ENCODE results near the gene SUPT5H.
A peak's percentile ranks its signal among the peaks of the same experiment; 100 is the strongest.

SUPT5H gene

DNA sequence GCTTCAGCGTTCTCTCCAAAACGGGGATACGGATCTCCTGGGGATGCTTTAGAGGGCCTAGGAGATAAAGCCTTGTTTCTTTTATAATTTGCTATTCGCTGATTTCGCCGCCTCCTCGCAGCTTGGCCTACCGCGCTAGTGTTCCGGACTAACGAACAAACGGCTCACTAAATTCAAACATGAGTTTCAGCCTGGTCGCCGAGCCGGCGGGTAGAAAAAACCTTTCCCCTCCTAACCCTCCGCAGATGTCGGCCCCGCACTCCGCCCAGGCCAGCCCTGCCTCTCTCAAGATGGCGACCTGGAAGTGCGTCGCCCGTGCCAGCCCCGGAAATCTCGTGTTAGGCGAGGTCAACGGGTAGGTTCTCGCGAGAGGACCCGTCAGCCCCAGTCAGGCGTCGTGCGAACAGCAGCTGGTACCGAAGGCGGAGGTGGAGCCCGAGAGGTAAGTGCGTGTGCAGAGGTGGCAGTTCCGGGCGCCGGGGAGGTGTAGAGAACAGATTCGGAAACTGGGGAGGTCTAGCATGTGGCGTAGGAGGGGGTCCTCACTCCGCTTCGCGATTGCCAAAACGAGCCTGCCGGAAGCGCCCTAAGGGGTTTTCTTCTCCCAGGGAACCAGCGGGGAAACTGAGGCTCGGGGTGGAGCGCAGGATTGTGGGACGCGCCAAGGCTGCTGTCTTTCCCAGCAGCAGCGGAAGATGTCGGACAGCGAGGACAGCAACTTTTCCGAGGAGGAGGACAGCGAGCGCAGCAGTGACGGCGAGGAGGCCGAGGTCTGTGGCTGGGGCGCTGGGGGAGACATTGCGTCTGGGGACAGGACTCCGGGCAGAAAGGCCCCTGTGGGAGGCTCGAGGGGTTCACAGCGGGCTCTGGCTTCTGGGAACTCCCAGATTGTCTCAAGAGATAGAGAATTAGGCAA lies at the start of gene SUPT5H:
TSS of gene SUPT5H (plus strand) at position 387 of the 916 bp plus-strand sequence. CDS start at position 696, 309 bp downstream.
- peak; percentile 95 for DNase-seq

GRCh38 chr19:39397360-39398296 lies 47.8 kb upstream of the SUPT5H start:
- peak; percentile 94 to 96 for DNase-seq

DNA sequence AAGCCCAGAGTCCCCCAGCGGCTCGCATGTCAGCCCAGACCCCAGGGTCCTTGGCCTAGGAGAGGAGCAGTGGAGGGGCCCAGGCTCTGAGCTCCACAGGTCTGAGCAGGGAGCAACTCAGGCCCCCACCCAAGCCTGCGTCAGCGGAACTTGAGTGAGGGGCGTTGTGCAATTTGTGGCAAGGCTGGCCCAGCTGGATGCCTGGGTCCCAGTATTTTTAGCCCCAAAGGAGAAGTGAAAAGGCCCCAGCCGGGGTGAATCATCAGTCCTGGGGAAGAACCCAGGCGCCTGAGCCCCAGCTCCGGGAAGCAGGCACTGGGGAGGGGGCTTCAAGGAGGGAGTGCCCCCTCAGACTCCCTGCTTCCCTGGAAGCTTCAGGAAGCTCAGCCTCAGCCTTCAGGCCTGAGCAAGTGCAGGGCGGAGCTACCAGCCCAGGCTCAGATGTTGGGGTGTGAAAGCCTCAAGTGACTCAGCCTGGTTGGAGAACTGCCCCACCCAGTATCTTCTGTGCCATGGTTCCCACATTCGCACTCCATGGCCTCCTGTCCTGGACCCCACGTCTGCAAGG lies 47.0 kb upstream of the SUPT5H start:
- DNase-seq = peak; percentile 63 to 86

- no peak for DNase-seq
These were observed 45.7 kb upstream of the SUPT5H start for GRCh38 chr19:39399668-39400050.

DNA sequence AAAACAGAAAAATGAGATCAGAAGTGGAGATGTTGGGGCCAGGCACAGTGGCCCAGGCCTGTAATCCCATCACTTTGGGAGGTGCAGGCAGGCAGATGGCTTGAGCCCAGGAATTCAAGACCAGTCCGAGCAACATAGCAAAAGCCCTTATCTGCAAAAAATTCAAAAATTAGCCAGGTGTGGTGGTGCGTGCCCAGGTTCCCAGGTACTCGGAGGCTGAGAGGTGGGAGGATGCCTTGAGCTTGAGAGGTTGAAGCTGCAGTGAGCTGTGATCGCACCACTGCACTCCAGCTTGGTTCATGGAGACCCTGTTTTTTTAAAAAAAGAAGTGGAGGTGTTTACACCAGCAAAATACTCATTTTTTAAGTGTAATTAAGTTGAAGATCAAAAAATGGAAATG lies 45.3 kb upstream of the SUPT5H start:
- DNase-seq = no peak

GRCh38 chr19:39401070-39401548 lies 44.3 kb upstream of the SUPT5H start:
- DNase-seq = no peak

DNA sequence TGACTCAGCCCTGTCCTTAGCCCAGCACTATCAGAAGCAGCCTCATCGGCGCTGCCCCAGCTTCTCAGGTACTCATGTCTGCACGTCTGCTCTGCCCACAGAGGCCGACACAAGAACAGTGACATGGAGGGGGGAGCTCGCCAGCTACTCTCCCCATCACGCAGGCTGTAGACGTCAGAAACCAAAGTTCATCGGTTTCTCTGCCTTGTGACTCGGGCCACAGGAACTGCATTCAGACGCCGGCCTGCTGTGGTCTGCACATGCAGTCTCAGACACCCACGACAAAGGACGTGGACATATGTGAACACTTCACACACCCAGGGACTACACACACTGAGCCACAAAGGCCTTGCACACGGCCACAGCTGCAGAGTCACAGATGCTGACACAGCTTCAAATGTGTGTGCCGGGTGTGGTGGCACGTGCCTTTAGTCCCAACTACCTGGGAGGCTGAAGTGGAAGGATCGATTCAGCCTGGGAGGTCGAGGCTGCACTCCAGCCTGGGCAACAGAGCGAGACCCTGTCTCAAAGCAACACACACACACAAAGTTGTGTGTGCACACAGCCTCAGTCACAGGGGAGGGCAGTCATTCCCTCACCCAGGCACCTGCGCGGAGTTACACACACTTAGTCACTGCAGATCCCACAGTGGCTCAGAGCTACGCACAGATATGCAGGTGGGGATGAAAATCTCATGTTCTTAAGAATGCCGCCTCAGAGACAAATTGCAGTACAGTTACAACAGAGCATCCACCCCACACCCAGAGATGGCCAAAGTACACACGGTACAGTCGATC lies 43.6 kb upstream of the SUPT5H start:
- no peak for DNase-seq

DNA sequence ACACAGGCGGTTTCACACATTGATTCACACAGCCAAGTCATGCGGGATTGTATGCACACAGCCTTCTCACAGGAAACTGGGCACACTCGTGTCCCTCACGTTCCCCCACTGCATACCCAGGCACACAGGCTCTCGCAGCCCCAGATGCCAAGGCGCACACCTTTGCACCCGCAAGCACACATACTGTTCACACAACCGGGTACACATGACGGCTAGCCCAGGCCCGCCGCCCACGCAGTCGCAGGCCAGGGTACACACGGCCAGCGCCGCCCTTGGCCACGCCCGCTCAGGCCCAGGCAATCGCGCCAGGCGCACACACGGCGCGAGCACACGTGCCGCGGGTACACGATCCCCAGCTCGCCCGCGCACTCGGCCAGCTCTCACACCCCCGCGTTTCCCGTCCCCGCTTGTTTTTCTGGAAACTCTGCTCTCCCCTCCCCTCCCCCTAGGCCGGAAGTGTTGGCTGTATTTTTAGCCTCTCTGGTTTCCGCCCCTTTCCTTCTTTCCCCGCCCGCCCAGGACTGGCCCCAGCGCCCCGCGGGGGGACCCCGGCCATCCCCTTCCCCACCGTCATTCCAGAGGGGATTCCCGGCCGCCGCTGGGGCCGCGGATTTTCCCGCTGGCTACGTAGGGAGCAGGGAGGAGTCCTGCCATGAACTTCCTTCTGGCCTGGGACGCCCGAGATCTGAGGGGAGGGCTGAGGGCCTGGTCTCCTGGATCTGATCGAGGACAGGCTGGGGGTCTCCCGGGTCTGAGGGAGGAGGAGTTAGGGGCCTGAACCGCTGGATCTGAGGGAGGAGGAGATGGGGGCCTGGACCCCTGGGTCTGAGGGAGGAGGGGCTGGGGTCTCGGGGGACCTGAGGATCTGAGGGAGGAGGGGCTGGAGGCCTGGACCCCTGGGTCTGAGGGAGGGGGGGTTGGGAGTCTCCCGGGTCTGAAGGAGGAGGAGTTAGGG lies 42.8 kb upstream of the SUPT5H start:
- peak; percentile 87 to 89 for DNase-seq

DNA sequence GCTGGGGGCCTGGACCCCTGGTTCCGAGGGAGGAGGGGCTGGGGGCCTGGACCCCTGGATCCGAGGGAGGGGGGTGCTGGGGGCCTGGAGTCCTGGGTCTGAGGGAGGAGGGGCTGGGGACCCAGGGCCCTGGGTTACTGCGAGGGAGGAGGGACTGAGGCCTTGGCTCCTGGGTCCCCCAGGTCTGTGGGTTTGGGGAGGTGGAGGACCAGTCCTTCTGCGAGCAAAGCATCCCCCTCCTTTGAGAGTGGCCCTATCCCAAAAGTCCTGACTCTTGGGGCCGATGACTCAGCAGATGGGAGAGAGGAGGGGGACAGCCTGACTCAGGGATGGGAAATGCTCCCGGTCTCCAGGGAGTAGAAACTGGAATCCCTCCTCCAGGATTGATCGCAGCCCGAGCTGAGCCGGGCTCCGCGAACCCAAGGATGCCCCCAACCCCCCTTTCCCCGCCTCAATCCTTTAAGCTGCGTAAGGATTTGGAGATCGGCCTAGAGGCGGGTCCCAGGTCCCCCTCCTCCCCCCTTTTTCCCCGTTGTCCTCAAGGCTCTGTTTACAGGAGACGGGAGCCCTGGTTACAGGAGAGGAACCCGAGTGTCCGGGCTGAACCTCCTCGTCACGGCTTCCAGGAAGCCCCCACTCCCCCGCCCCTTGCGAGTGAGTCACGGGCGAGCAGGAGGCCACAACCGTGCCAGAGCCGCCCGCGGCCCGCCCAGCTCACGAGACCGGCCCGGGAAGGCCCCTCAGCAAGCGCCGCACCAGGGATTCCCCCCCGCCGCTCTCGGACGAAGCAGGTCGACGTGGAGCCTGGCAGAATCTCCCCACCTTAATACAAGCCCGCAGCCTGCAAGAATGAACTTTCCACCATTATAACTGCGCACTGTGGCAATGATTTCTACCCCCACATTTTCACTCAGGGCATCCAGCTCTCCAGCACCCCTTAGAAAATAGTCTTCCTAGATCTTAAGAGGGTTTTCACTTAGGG lies 41.8 kb upstream of the SUPT5H start:
- peak; percentile 81 to 87 for DNase-seq

- DNase-seq = no peak
These were observed 40.0 kb upstream of the SUPT5H start for GRCh38 chr19:39405261-39405957.

GRCh38 chr19:39405958-39406655 lies 39.3 kb upstream of the SUPT5H start:
- DNase-seq = peak; percentile 73 to 79

GRCh38 chr19:39406656-39407409 lies 38.5 kb upstream of the SUPT5H start, which contains the start of gene ZFP36:
Gene ZFP36, plus strand, starts transcription at chr19:39406847. Its CDS starts 58 bp downstream, at chr19:39406905.
- DNase-seq = peak; percentile 64 to 71

DNA sequence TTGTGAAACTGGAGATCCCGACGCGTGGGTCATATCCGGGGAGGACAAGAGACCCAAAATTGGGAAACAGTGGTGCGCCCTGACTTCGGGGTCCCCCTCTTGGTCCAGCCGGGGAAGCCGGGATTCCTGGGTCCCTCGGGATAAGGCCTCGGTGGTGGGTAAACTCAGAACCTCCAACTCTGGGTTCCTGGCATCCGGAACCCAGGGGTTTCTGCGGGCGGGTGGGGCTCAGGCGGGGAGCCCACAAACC lies 38.0 kb upstream of the SUPT5H start:
- no peak for DNase-seq

DNA sequence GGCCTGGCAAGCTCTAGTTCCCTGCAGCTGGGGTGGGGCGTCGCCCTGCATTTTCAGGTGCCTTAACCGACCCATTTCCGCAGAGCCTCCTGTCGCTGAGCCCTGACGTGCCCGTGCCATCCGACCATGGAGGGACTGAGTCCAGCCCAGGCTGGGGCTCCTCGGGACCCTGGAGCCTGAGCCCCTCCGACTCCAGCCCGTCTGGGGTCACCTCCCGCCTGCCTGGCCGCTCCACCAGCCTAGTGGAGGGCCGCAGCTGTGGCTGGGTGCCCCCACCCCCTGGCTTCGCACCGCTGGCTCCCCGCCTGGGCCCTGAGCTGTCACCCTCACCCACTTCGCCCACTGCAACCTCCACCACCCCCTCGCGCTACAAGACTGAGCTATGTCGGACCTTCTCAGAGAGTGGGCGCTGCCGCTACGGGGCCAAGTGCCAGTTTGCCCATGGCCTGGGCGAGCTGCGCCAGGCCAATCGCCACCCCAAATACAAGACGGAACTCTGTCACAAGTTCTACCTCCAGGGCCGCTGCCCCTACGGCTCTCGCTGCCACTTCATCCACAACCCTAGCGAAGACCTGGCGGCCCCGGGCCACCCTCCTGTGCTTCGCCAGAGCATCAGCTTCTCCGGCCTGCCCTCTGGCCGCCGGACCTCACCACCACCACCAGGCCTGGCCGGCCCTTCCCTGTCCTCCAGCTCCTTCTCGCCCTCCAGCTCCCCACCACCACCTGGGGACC lies 37.6 kb upstream of the SUPT5H start:
- peak in 1 of 2 experiments; percentile 22 for DNase-seq

DNA sequence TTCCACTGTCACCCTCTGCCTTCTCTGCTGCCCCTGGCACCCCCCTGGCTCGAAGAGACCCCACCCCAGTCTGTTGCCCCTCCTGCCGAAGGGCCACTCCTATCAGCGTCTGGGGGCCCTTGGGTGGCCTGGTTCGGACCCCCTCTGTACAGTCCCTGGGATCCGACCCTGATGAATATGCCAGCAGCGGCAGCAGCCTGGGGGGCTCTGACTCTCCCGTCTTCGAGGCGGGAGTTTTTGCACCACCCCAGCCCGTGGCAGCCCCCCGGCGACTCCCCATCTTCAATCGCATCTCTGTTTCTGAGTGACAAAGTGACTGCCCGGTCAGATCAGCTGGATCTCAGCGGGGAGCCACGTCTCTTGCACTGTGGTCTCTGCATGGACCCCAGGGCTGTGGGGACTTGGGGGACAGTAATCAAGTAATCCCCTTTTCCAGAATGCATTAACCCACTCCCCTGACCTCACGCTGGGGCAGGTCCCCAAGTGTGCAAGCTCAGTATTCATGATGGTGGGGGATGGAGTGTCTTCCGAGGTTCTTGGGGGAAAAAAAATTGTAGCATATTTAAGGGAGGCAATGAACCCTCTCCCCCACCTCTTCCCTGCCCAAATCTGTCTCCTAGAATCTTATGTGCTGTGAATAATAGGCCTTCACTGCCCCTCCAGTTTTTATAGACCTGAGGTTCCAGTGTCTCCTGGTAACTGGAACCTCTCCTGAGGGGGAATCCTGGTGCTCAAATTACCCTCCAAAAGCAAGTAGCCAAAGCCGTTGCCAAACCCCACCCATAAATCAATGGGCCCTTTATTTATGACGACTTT lies 36.8 kb upstream of the SUPT5H start:
- DNase-seq = peak in 1 of 2 experiments; percentile 40

All from Kasumi-1 (cell line).